NCI-H187 treated with DMSO at 0.1 percent for 48 hours (cell line): ENCODE data around the gene ST6GALNAC3.
"Not testable (repeated sequence)": the region's sequence is repeated elsewhere in the genome, so short reads cannot be mapped to it uniquely, and the experiment has no call there.

Experiments used
- DNase-seq: peaks from one replicate; lab custom pipeline; 2025; lab: John Stamatoyannopoulos, UW

ST6GALNAC3 gene

GRCh38 chr1:76074321-76075187, at the start of gene ST6GALNAC3:
TSS of gene ST6GALNAC3 (plus strand) at chr1:76074746.
- DNase-seq, result peak; percentile 3

GRCh38 chr1:76027341-76027740, 47.2 kb upstream of the ST6GALNAC3 start:
- no peak for DNase-seq

GRCh38 chr1:76029331-76029730, 45.2 kb upstream of the ST6GALNAC3 start:
- no peak for DNase-seq

GRCh38 chr1:76031496-76031895, 43.0 kb upstream of the ST6GALNAC3 start:
- no peak for DNase-seq

GRCh38 chr1:76033800-76034475, 40.6 kb upstream of the ST6GALNAC3 start:
- DNase-seq, result no peak

- DNase-seq, result no peak
These were observed 39.5 kb upstream of the ST6GALNAC3 start for GRCh38 chr1:76035053-76035452.

- DNase-seq, result no peak
These were observed 37.2 kb upstream of the ST6GALNAC3 start for GRCh38 chr1:76037324-76037723.

- DNase-seq, result no peak
These were observed 36.1 kb upstream of the ST6GALNAC3 start for GRCh38 chr1:76038287-76039004.

- no peak for DNase-seq
These were observed 28.4 kb upstream of the ST6GALNAC3 start for GRCh38 chr1:76046149-76046548.

GRCh38 chr1:76048219-76048618, 26.3 kb upstream of the ST6GALNAC3 start:
- no peak for DNase-seq

- DNase-seq, result no peak
These were observed 25.6 kb upstream of the ST6GALNAC3 start for GRCh38 chr1:76048926-76049325.

- DNase-seq, result no peak
These were observed 25.0 kb upstream of the ST6GALNAC3 start for GRCh38 chr1:76049498-76049897.

GRCh38 chr1:76050073-76050472, 24.5 kb upstream of the ST6GALNAC3 start:
- not testable (repeated sequence) for DNase-seq

GRCh38 chr1:76053021-76053420, 21.5 kb upstream of the ST6GALNAC3 start:
- no peak for DNase-seq

- DNase-seq, result no peak
These were observed 20.2 kb upstream of the ST6GALNAC3 start for GRCh38 chr1:76054359-76054758.

- no peak for DNase-seq
These were observed 18.6 kb upstream of the ST6GALNAC3 start for GRCh38 chr1:76055987-76056386.

- no peak for DNase-seq
These were observed 15.1 kb upstream of the ST6GALNAC3 start for GRCh38 chr1:76059451-76059850.

- DNase-seq, result no peak
These were observed 9.3 kb upstream of the ST6GALNAC3 start for GRCh38 chr1:76065270-76065669.

- DNase-seq, result no peak
These were observed 8.2 kb upstream of the ST6GALNAC3 start for GRCh38 chr1:76066394-76066793.

- no peak for DNase-seq
These were observed 6.0 kb upstream of the ST6GALNAC3 start for GRCh38 chr1:76068542-76068941.

- DNase-seq, result no peak
These were observed 5.5 kb upstream of the ST6GALNAC3 start for GRCh38 chr1:76068953-76069561.

- DNase-seq, result no peak
These were observed 4.0 kb upstream of the ST6GALNAC3 start for GRCh38 chr1:76070538-76070937.
